HepG2 (cell line): ENCODE data around the gene RRBP1. TPM values are rescaled to one million over a fixed set of nuclear protein-coding genes. Genes with fewer than 3 reads are reported as not detected.

Experiments
- CCDC6 ChIP-seq: sonication (generic); formaldehyde crosslinking; IDR thresholded peaks from 2 replicates; pipeline ENCODE4 v1.8.1; 2022; ENCODE audit warnings: mild to moderate bottlenecking, missing genetic modification reagents, moderate library complexity
- DMTF1 ChIP-seq: sonication (generic); formaldehyde crosslinking; IDR thresholded peaks from 2 replicates; pipeline ENCODE4 v1.4.0; 2020; ENCODE audit warnings: mild to moderate bottlenecking, missing genetic modification reagents
- FOXO1 ChIP-seq: sonication (generic); formaldehyde crosslinking; IDR thresholded peaks from 2 replicates; pipeline ENCODE4 v1.4.0; 2020; ENCODE audit warnings: missing genetic modification reagents
- GABPB1 ChIP-seq: IDR thresholded peaks from 2 replicates; pipeline ENCODE4 v1.6.1; 2016; ENCODE audit warnings: mild to moderate bottlenecking, missing genetic modification reagents, moderate library complexity, missing compliant biosample characterization
- HDAC1 ChIP-seq: sonication (generic); formaldehyde crosslinking; IDR thresholded peaks from 2 replicates; pipeline ENCODE4 v1.5.1; 2020; ENCODE audit warnings: mild to moderate bottlenecking, missing genetic modification reagents
- HNRNPLL ChIP-seq: fragments of 200-400 bp; formaldehyde crosslinking; IDR thresholded peaks from 2 replicates; pipeline ENCODE4 v1.6.1; 2017; ENCODE audit warnings: mild to moderate bottlenecking, low read depth, low read length; ENCODE audit not compliant: poor library complexity, severe bottlenecking
- PAF1 ChIP-seq: IDR thresholded peaks from 2 replicates; pipeline ENCODE4 v1.6.1; 2016; ENCODE audit warnings: missing genetic modification reagents, missing compliant biosample characterization
- SOX6 ChIP-seq, 2 experiments: fragments of 450-650 bp in 1 of 2; sonication (generic) in 1 of 2; formaldehyde crosslinking in 1 of 2; IDR thresholded peaks; 2 replicates each; pipeline versions ENCODE4 v1.4.0 to v1.6.1; 2017 to 2020; ENCODE audit warnings: antibody characterized with exemption in 1 of 2, mild to moderate bottlenecking in 1 of 2, missing genetic modification reagents in 1 of 2
- SRF ChIP-seq: IDR thresholded peaks from 2 replicates; pipeline ENCODE4 v1.6.1; 2011; ENCODE audit warnings: mild to moderate bottlenecking, low read depth, low read length, moderate library complexity
- SSRP1 ChIP-seq: IDR thresholded peaks from 2 replicates; pipeline ENCODE4 v1.6.1; 2016; ENCODE audit warnings: control low read depth
- TBP ChIP-seq: sonication (generic); formaldehyde crosslinking; IDR thresholded peaks from 2 replicates; pipeline ENCODE4 v1.5.0; 2020; ENCODE audit warnings: missing genetic modification reagents
- THYN1 ChIP-seq: sonication (generic); formaldehyde crosslinking; IDR thresholded peaks from 2 replicates; pipeline ENCODE4 v1.8.1; 2023; ENCODE audit warnings: low read depth, mild to moderate bottlenecking, moderate library complexity, missing genetic modification reagents, borderline replicate concordance
- YY1 ChIP-seq: IDR thresholded peaks from 2 replicates; pipeline ENCODE4 v1.6.1; 2011; ENCODE audit warnings: low read length, low read depth, moderate library complexity, mild to moderate bottlenecking; ENCODE audit not compliant: insufficient read depth, insufficient replicate concordance
- ZBTB1 ChIP-seq: sonication (generic); formaldehyde crosslinking; IDR thresholded peaks from 2 replicates; pipeline ENCODE4 v1.4.0; 2020; ENCODE audit warnings: missing genetic modification reagents, borderline replicate concordance
- ZMYM2 ChIP-seq: sonication (generic); formaldehyde crosslinking; IDR thresholded peaks from 2 replicates; pipeline ENCODE4 v1.8.0; 2022; ENCODE audit warnings: mild to moderate bottlenecking, missing genetic modification reagents
- ZNF101 ChIP-seq: sonication (generic); formaldehyde crosslinking; IDR thresholded peaks from 2 replicates; pipeline ENCODE4 v1.4.0; 2020; ENCODE audit warnings: mild to moderate bottlenecking, low read depth, missing genetic modification reagents, borderline replicate concordance
- ZNF124 ChIP-seq: sonication (generic); formaldehyde crosslinking; IDR thresholded peaks from 2 replicates; pipeline ENCODE4 v1.4.0; 2020; ENCODE audit warnings: missing genetic modification reagents
- ZNF230 ChIP-seq: sonication (generic); formaldehyde crosslinking; IDR thresholded peaks from 2 replicates; pipeline ENCODE4 v1.4.0; 2020; ENCODE audit warnings: mild to moderate bottlenecking, missing genetic modification reagents
- ZNF432 ChIP-seq: sonication (generic); formaldehyde crosslinking; IDR thresholded peaks from 2 replicates; pipeline ENCODE4 v1.5.0; 2020; ENCODE audit warnings: missing genetic modification reagents, mild to moderate bottlenecking, borderline replicate concordance
- polyA plus RNA-seq, 8 experiments: library from polyadenylated mRNA; depleted of rRNA in 3 of 8; stranded (reverse) in 7 of 8; unstranded in 1 of 8; fragments of >200 nt; fragmentation: Illumina TruSeq in 4 of 8; extraction: Trizol in 4 of 8; gene quantifications; 2 replicates each; pipeline versions ENCODE4 v1.2.1 to v1.2.3, GENCODE V29; 2011 to 2016; ENCODE audit warnings: low read depth in 4 of 8, missing spikeins in 1 of 8, mixed read lengths in 1 of 8; ENCODE audit not compliant: insufficient read depth in 1 of 8
- total RNA-seq, 5 experiments: library from RNA; depleted of rRNA; stranded (reverse); fragments of >200 nt; fragmentation: Illumina TruSeq; extraction: Trizol; gene quantifications; 2 replicates each; pipeline ENCODE4 v1.2.3, GENCODE V29; 2016; ENCODE audit warnings: low read depth in 1 of 5
- TF ChIP-seq, protein P1 (sequence below): sonication (generic); formaldehyde crosslinking; IDR thresholded peaks from one replicate; pipeline ENCODE4 v1.5.1; 2020; ENCODE audit warnings: mild to moderate bottlenecking, missing genetic modification reagents; ENCODE audit errors: not compliant biosample characterization

RRBP1 gene
- total and polyA plus RNA-seq, 2 of the 13 experiments (the other 11 are each of a cell fraction or from before 2014, with no cell fraction given), result 150 to 222 TPM

DNA sequence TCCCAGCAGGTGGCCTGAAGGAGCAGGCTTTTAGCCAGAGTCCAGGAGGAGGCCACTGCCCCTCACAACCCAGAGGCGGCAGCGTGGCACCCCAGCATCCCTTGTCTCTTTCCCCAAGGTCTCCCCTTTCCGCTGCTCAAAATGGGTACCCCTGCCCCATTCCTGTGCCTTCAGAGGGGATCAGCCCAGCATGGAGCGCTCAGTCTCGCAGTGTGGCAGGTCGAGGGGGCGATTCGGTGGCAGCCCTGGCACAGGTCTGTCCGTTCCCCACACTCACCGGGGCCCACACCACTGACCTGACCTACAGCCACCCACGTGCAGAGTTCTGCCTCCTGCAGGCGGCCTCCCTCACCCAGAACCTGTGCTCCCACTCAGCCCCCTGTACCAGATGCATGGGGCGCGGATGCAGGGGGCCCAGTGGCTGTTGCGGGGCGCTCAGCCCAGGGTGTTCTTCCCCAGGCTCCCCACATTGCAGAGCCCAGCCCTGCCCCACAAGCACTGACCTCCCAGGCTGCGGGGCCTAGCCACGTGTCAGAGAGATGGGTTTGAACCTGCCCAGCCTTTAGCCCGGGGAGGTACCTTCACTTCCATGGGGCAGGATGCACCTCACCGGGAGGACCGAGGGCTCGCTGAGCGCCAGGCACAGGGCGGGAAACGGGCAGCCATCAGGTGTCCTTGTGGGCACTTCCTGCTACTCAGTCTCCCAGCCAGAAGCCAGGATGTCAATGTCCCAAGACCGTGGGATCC is 70.3 kb downstream of the RRBP1 start (continued):
- TF ChIP-seq ZBTB1 (CRISPR knock-in tag) (no peak), ZNF101 (no peak), ZNF230 (CRISPR knock-in tag) (peak; percentile 39; the same call in 1 of the 2 replicates), ZNF432 (CRISPR knock-in tag) (no peak), CCDC6 (CRISPR knock-in tag) (no peak), HNRNPLL (no peak), YY1 (no peak), THYN1 (CRISPR knock-in tag) (no peak; the same call in 1 of the 2 replicates), DMTF1 (CRISPR knock-in tag) (no peak), SSRP1 (CRISPR knock-in tag) (no peak), TBP (CRISPR knock-in tag) (no peak), HDAC1 (CRISPR knock-in tag) (no peak), FOXO1 (CRISPR knock-in tag) (no peak), SRF (no peak), ZMYM2 (CRISPR knock-in tag) (no peak), GABPB1 (CRISPR knock-in tag) (no peak; the same call in 1 of the 2 replicates), PAF1 (CRISPR knock-in tag) (no peak; the same call in 1 of the 2 replicates), SOX6 (IDR thresholded peaks at IDR 0.05) (no peak), SOX6 (CRISPR knock-in tag; IDR thresholded peaks at IDR 0.05) (0 out of 2 replicates have a peak, but pooled peaks have one; percentile 21), ZNF124 (no peak)
- TF ChIP-seq, protein P1, sequence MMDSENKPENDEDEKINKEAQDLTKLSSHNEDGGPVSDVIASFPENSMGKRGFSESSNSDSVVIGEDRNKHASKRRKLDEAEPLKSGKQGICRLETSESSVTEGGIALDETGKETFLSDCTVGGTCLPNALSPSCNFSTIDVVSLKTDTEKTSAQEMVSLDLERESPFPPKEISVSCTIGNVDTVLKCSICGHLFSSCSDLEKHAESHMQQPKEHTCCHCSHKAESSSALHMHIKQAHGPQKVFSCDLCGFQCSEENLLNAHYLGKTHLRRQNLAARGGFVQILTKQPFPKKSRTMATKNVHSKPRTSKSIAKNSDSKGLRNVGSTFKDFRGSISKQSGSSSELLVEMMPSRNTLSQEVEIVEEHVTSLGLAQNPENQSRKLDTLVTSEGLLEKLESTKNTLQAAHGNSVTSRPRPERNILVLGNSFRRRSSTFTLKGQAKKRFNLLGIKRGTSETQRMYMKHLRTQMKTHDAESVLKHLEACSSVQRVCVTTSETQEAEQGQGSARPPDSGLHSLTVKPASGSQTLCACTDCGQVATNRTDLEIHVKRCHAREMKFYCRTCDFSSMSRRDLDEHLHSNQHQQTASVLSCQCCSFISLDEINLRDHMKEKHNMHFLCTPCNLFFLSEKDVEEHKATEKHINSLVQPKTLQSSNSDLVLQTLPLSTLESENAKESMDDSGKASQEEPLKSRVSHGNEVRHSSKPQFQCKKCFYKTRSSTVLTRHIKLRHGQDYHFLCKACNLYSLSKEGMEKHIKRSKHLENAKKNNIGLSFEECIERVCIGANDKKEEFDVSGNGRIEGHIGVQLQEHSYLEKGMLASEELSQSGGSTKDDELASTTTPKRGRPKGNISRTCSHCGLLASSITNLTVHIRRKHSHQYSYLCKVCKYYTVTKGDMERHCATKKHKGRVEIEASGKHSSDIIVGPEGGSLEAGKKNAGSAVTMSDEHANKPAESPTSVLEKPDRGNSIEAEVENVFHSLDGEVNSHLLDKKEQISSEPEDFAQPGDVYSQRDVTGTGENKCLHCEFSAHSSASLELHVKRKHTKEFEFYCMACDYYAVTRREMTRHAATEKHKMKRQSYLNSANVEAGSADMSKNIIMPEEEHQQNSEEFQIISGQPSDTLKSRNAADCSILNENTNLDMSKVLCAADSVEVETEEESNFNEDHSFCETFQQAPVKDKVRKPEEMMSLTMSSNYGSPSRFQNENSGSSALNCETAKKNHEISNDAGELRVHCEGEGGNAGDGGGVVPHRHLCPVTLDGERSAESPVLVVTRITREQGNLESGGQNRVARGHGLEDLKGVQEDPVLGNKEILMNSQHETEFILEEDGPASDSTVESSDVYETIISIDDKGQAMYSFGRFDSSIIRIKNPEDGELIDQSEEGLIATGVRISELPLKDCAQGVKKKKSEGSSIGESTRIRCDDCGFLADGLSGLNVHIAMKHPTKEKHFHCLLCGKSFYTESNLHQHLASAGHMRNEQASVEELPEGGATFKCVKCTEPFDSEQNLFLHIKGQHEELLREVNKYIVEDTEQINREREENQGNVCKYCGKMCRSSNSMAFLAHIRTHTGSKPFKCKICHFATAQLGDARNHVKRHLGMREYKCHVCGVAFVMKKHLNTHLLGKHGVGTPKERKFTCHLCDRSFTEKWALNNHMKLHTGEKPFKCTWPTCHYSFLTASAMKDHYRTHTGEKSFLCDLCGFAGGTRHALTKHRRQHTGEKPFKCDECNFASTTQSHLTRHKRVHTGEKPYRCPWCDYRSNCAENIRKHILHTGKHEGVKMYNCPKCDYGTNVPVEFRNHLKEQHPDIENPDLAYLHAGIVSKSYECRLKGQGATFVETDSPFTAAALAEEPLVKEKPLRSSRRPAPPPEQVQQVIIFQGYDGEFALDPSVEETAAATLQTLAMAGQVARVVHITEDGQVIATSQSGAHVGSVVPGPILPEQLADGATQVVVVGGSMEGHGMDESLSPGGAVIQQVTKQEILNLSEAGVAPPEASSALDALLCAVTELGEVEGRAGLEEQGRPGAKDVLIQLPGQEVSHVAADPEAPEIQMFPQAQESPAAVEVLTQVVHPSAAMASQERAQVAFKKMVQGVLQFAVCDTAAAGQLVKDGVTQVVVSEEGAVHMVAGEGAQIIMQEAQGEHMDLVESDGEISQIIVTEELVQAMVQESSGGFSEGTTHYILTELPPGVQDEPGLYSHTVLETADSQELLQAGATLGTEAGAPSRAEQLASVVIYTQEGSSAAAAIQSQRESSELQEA (CRISPR knock-in tag), result no peak
